Lower lobe of right lung (tissue), 2 donors: Measurements from ENCODE around the gene PRRX2. TPM values are rescaled to one million over a fixed set of nuclear protein-coding genes. Genes with fewer than 3 reads are reported as not detected.

Experiments
- ATAC-seq, 2 donors: fragments of 200-7000 bp; cut with Tn5 transposase; one replicate each; pipeline ENCODE4 v1.9.1; 2020 to 2022; ENCODE audit warnings: mild to moderate bottlenecking in 2 of 2, moderate library complexity in 2 of 2
- DNase-seq: peaks from one replicate; pipeline ENCODE4 v3.0.0-alpha.2; 2020
- H3K27ac ChIP-seq: fragments of 200-600 bp; one replicate; pipeline ENCODE4 v1.8.0; 2022
- H3K27me3 ChIP-seq: fragments of 200-600 bp; one replicate; pipeline ENCODE4 v1.8.0; 2022; ENCODE audit warnings: low read depth
- H3K36me3 ChIP-seq: fragments of 200-600 bp; one replicate; pipeline ENCODE4 v1.8.0; 2022; ENCODE audit warnings: mild to moderate bottlenecking
- H3K4me1 ChIP-seq: fragments of 200-600 bp; one replicate; pipeline ENCODE4 v1.8.0; 2022
- H3K4me3 ChIP-seq: fragments of 200-600 bp; one replicate; pipeline ENCODE4 v1.8.0; 2022; ENCODE audit warnings: mild to moderate bottlenecking
- H3K9me3 ChIP-seq: fragments of 200-600 bp; one replicate; pipeline ENCODE4 v1.8.0; 2022
- intact Hi-C: fragments of 100-400 bp; cut with DNase I; formaldehyde crosslinking; loops from one replicate; pipeline ENCODE4 v1.11.0; 2022
- total RNA-seq: library from RNA; stranded (reverse); fragmentation: NEBNext Ultra II Directional; extraction: Animal tissue kit (Norgen Biotek cat#: 25700); gene quantifications from one replicate; pipeline ENCODE4 v1.2.1, GENCODE V29; 2021
- TF ChIP-seq, protein P1 (sequence below): fragments of 200-600 bp; IDR thresholded peaks from one replicate; pipeline ENCODE4 v1.8.0; 2022; ENCODE audit warnings: antibody characterized with exemption, mild to moderate bottlenecking
- donor health status: DM: no; HTN: yes; CAD: no; lungs with severe emphysema.

The PRRX2 gene
- total RNA-seq, 1 donor from 2014 or later: 2.5 TPM

DNA sequence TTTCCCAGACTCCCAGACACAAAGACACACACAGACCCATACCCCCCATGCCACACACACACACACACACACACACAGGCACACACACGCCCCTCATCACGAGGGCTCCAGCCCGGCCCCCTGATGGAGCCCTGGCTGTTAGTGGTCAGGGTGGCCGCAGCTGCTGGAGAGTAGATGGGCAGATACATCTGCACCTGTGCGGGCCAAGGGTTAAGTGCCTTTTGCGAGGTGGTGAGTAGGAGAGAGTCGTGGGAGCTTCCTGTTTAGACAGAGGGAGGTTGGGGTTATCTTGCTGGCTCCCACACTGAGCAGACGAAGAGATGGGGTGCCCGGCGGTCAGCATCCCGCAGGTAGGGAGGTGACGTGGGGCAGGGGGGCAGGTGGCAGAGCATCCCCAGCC, 8.2 kb downstream of the PRRX2 start:
- intact Hi-C loops: no loop called here
- TF ChIP-seq, protein P1, sequence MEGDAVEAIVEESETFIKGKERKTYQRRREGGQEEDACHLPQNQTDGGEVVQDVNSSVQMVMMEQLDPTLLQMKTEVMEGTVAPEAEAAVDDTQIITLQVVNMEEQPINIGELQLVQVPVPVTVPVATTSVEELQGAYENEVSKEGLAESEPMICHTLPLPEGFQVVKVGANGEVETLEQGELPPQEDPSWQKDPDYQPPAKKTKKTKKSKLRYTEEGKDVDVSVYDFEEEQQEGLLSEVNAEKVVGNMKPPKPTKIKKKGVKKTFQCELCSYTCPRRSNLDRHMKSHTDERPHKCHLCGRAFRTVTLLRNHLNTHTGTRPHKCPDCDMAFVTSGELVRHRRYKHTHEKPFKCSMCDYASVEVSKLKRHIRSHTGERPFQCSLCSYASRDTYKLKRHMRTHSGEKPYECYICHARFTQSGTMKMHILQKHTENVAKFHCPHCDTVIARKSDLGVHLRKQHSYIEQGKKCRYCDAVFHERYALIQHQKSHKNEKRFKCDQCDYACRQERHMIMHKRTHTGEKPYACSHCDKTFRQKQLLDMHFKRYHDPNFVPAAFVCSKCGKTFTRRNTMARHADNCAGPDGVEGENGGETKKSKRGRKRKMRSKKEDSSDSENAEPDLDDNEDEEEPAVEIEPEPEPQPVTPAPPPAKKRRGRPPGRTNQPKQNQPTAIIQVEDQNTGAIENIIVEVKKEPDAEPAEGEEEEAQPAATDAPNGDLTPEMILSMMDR: no peak
- no peak overlapping the region for H3K27ac ChIP-seq
- H3K27me3 ChIP-seq: peaks cover 20% of the 10 kb centered on the region
- ATAC-seq: no peak
- H3K4me3 ChIP-seq: no peak overlapping the region
- no peak for DNase-seq
- H3K36me3 ChIP-seq: no peaks in the 10 kb centered on the region
- no peaks in the 10 kb centered on the region for H3K9me3 ChIP-seq
- no peaks in the 10 kb centered on the region for H3K4me1 ChIP-seq

DNA sequence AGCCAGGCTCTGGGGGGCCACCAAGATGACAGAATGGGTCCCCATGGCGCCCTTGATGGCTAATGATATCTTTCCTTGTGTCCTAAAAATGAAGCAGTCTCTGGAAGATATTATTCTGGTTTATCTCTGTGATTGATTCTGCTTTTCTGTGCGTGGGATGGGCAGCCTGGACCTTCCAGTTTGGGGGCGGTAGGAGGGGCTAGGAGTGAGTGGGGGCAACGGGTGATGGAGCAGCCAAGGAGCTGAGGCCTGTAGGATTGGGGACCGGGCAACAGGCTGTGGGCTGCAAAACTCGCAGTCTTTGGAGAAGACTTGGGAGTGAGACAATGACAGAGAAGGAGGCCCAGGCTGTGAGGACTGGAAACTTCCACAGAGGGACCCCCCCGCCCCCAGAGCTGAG, 8.8 kb downstream of the PRRX2 start:
- TF ChIP-seq, protein P1: no peak

DNA sequence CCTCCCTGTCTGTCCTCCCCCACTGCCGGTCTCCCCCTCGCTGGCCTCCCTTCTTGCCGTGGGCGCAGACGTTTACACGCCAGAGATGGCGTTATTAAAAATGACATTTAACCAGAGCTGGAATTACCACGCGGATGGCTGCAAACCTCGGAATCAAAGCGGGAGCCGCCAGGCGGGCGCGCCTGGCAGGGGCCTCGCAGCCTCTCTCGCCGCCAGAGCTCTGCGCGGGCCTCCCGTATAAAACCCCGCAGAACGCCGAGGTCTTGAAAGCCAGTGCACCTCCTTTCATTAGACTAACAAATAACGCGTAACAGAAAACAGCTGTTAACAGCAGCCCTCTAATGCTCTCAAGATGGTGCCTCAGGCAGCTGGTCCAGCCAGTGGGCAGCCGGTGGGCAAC, 10.2 kb downstream of the PRRX2 start:
- no peaks in the 10 kb centered on the region for H3K36me3 ChIP-seq
- H3K4me1 ChIP-seq: no peaks in the 10 kb centered on the region
- peaks cover 23% of the 10 kb centered on the region for H3K27me3 ChIP-seq
- H3K27ac ChIP-seq: no peak overlapping the region
- DNase-seq (no peak), ATAC-seq (no peak)
- intact Hi-C loops: no loop called here
- no peaks in the 10 kb centered on the region for H3K9me3 ChIP-seq
- TF ChIP-seq, protein P1: no peak
- no peak overlapping the region for H3K4me3 ChIP-seq

More for the DNA sequence above, 8.8 kb downstream of the PRRX2 start:
- H3K4me1 ChIP-seq: no peaks in the 10 kb centered on the region
- no peaks in the 10 kb centered on the region for H3K9me3 ChIP-seq
- H3K27me3 ChIP-seq: peaks cover 21% of the 10 kb centered on the region
- no peak overlapping the region for H3K27ac ChIP-seq
- no peak for ATAC-seq
- H3K36me3 ChIP-seq: no peaks in the 10 kb centered on the region
- H3K4me3 ChIP-seq: no peak overlapping the region
- no peak for DNase-seq
- intact Hi-C loops: no loop called here

DNA sequence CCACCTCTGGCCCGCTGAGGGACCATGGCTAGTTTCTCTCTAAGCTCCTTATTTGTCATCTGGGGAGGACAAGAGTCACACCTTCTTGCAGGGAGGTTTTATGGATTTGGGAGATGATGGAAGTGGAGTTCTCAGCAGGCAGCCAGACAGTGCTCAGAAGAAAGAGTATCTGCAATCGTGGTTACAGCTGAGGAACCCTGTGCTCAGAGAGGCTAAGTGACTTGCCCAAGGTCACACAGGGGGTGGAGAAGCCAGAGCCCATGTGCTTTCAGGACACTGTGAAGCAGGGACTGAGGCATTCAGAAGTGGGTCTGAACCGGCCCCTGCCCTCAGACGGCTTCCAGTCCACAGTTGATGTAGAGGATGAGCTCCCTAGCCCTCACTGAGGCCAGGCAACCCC, 10.8 kb downstream of the PRRX2 start:
- no peaks in the 10 kb centered on the region for H3K4me1 ChIP-seq
- no peak overlapping the region for H3K27ac ChIP-seq
- TF ChIP-seq, protein P1: no peak
- ATAC-seq (no peak), DNase-seq (no peak)
- intact Hi-C loops: no loop called here
- H3K4me3 ChIP-seq: no peak overlapping the region
- H3K9me3 ChIP-seq: no peaks in the 10 kb centered on the region
- H3K36me3 ChIP-seq: no peaks in the 10 kb centered on the region
- peaks cover 29% of the 10 kb centered on the region for H3K27me3 ChIP-seq

DNA sequence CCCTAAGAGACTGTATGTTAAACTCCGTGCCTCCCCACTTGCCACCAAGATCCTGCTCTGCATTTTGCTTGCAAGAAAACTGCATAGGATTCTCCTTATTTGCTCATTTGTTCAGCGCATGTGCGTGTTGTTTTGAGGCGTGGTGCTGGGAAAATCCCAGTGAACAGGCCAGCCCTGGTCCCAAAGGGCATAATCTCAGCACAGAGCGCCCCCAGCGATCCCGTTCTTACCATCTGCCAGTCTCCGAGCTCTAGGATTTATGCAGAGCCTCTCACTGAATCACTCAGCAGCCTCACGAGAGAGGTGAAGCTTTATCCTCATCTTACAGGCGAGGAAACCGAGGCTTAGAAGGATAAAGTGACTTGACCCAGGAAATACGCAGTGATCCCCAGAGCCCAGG, 11.5 kb downstream of the PRRX2 start:
- Histone ChIP-seq H3K4me3 (no peak overlapping the region), H3K4me1 (no peaks in the 10 kb centered on the region), H3K27ac (no peak overlapping the region), H3K9me3 (no peaks in the 10 kb centered on the region), H3K36me3 (no peaks in the 10 kb centered on the region), H3K27me3 (peaks cover 33% of the 10 kb centered on the region)
- ATAC-seq (no peak), DNase-seq (no peak)
- intact Hi-C loops: no loop called here
- TF ChIP-seq, protein P1: no peak

DNA sequence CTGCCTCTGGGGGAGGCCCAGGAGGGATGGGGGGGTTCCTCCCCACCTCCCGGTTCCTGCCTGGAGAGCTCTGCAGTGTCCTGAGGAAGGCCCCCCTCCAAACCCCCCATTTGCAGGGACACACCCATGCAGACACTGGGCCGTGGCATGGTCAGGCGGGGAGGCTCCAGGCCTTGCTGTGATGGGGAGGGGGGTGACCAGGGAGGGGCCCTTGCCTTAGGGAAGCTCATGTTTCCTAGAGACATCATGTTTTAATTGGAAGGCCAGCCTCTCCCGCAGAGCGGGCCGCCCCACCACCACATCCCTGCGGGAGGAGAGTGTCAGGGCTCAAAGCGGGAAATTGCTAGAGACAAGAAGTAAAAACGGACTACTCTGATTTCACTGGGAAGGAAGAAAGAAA, 12.0 kb downstream of the PRRX2 start:
- Histone ChIP-seq H3K27ac (no peak overlapping the region), H3K27me3 (peaks cover 37% of the 10 kb centered on the region), H3K4me1 (no peaks in the 10 kb centered on the region), H3K36me3 (no peaks in the 10 kb centered on the region), H3K4me3 (no peak overlapping the region), H3K9me3 (no peaks in the 10 kb centered on the region)
- ATAC-seq (no peak), DNase-seq (no peak)
- TF ChIP-seq, protein P1: no peak
- intact Hi-C loops: no loop called here
